Transverse colon (tissue), 4 donors: ENCODE measurements around the gene GOLT1B.

Experiments used
- CTCF ChIP-seq, 5 experiments: fragments of 200-600 bp in 3 of 5; fragments of 450-650 bp in 2 of 5; sonication (generic) in 3 of 5; IDR thresholded peaks; 1 replicate in 2 of 5; 2 replicates in 3 of 5; pipeline ENCODE4 v1.5.1; 2016 to 2017; ENCODE audit warnings: antibody characterized with exemption in 5 of 5, inconsistent platforms in 3 of 5, mild to moderate bottlenecking in 2 of 5, moderate library complexity in 1 of 5
- EP300 ChIP-seq: sonication (generic); formaldehyde crosslinking; IDR thresholded peaks from one replicate; pipeline ENCODE4 v1.6.1; 2017; ENCODE audit warnings: antibody characterized with exemption, low read depth
- POLR2A ChIP-seq: fragments of 450-650 bp; IDR thresholded peaks from one replicate; pipeline ENCODE4 v1.6.1; 2016; ENCODE audit warnings: antibody characterized with exemption, mild to moderate bottlenecking, moderate library complexity
- POLR2AphosphoS5 ChIP-seq, 3 donors: sonication (generic); formaldehyde crosslinking; IDR thresholded peaks; one replicate each; pipeline ENCODE4 v1.6.1; 2016; ENCODE audit warnings: antibody characterized with exemption in 3 of 3

GRCh38 chr12:21551841-21552465 lies 50.4 kb downstream of the GOLT1B start:
- TF ChIP-seq CTCF (IDR thresholded peaks at IDR 0.05) (no peak), POLR2A (no peak), EP300 (no peak), POLR2AphosphoS5 (IDR thresholded peaks at IDR 0.05) (no peak)
